Measurements from ENCODE around the gene KCNK3.
"Not testable (repeated sequence)": the region's sequence is repeated elsewhere in the genome, so short reads cannot be mapped to it uniquely, and the experiment has no call there.

The KCNK3 gene

GRCh38 chr2:26730549-26731344 is 38.2 kb downstream of the KCNK3 start:
- DNase-seq (ENCODE audit: low read depth in 2 of 2): no peak

- no peak for DNase-seq (ENCODE audit: low read depth in 2 of 2)
Measured at GRCh38 chr2:26731714-26732113, 39.2 kb downstream of the KCNK3 start.

- DNase-seq (ENCODE audit: low read depth in 2 of 2): no peak
Measured at GRCh38 chr2:26732446-26732845, 39.9 kb downstream of the KCNK3 start.

GRCh38 chr2:26733413-26733812 is 40.9 kb downstream of the KCNK3 start:
- DNase-seq (ENCODE audit: low read depth in 2 of 2): no peak

- DNase-seq (ENCODE audit: low read depth in 2 of 2): no peak
Measured at GRCh38 chr2:26735097-26735496, 42.6 kb downstream of the KCNK3 start.

- no peak for DNase-seq (ENCODE audit: low read depth in 2 of 2)
Measured at GRCh38 chr2:26735883-26736588, 43.5 kb downstream of the KCNK3 start.

GRCh38 chr2:26737221-26737620 is 44.7 kb downstream of the KCNK3 start:
- DNase-seq (ENCODE audit: low read depth in 2 of 2): no peak

- no peak for DNase-seq (ENCODE audit: low read depth in 2 of 2)
Measured at GRCh38 chr2:26738481-26738880, 46.0 kb downstream of the KCNK3 start.

- no peak for DNase-seq (ENCODE audit: low read depth in 2 of 2)
Measured at GRCh38 chr2:26739514-26739913, 47.0 kb downstream of the KCNK3 start.

- no peak for DNase-seq (ENCODE audit: low read depth in 2 of 2)
Measured at GRCh38 chr2:26740346-26740745, 47.8 kb downstream of the KCNK3 start.

- no peak for DNase-seq (ENCODE audit: low read depth in 2 of 2)
Measured at GRCh38 chr2:26740890-26741302, 48.4 kb downstream of the KCNK3 start.

GRCh38 chr2:26742048-26742770 is 49.7 kb downstream of the KCNK3 start:
- no peak for DNase-seq (ENCODE audit: low read depth in 2 of 2)

GRCh38 chr2:26743852-26744251 is 51.3 kb downstream of the KCNK3 start:
- no peak for DNase-seq (ENCODE audit: low read depth in 2 of 2)

GRCh38 chr2:26744953-26745352 is 52.4 kb downstream of the KCNK3 start:
- DNase-seq (ENCODE audit: low read depth in 2 of 2): no peak

- DNase-seq (ENCODE audit: low read depth in 2 of 2): peak; percentile 44 to 64
Measured at GRCh38 chr2:26745609-26746327, 53.2 kb downstream of the KCNK3 start.

GRCh38 chr2:26746934-26747333 is 54.4 kb downstream of the KCNK3 start:
- no peak for DNase-seq (ENCODE audit: low read depth in 2 of 2)

- DNase-seq (ENCODE audit: low read depth in 2 of 2): not testable (repeated sequence)
Measured at GRCh38 chr2:26749787-26750420, 57.4 kb downstream of the KCNK3 start.

GRCh38 chr2:26750467-26750866 is 57.9 kb downstream of the KCNK3 start:
- DNase-seq (ENCODE audit: low read depth in 2 of 2): not testable (repeated sequence)

- no peak for DNase-seq (ENCODE audit: low read depth in 2 of 2)
Measured at GRCh38 chr2:26752656-26753055, 60.1 kb downstream of the KCNK3 start.

GRCh38 chr2:26754539-26754938 is 62.0 kb downstream of the KCNK3 start:
- DNase-seq (ENCODE audit: low read depth in 2 of 2): no peak

GRCh38 chr2:26754972-26755670 is 62.6 kb downstream of the KCNK3 start:
- no peak for DNase-seq (ENCODE audit: low read depth in 2 of 2)

All from stimulated activated CD8-positive, alpha-beta memory T cell treated with anti-CD3 and anti-CD28 coated beads, Interleukin-2, amount 100 ng/mL, for 1 hour (primary cell).